Stimulated activated CD8-positive, alpha-beta memory T cell treated with anti-CD3 and anti-CD28 coated beads, Interleukin-15, amount 100 ng/mL, for 4 hours (primary cell): ENCODE measurements around the gene CSNK1D.
A peak's percentile ranks its signal among the peaks of the same experiment; 100 is the strongest.

ENCODE experiments used
- DNase-seq, 2 donors: peaks; one replicate each; pipeline ENCODE4 v3.0.0-alpha.2; 2020; ENCODE audit warnings: low read depth in 2 of 2

The CSNK1D gene

DNA sequence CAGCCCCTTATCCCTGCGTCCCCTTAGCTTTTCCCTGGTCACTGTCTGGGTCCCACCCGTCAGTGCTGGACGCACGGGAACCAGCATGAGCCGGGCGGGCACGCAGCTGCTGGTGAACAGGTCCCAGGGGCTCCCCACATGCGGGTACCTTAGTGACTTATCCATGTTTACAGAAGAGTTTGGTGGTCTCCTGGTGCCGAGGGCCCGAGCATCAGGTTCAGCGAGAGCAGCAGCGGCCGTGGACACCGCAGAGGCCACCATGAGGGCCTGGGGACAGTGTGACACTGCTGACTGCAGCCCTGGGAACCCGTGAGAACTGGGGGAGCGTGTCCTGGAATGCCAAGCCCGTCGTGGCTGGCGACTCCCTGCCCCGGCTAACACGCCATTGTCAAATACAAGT, 37.4 kb upstream of the CSNK1D start:
- DNase-seq: no peak

GRCh38 chr17:82309656-82310570, 36.4 kb upstream of the CSNK1D start:
- no peak for DNase-seq

GRCh38 chr17:82305727-82306300, 32.3 kb upstream of the CSNK1D start:
- no peak for DNase-seq

DNA sequence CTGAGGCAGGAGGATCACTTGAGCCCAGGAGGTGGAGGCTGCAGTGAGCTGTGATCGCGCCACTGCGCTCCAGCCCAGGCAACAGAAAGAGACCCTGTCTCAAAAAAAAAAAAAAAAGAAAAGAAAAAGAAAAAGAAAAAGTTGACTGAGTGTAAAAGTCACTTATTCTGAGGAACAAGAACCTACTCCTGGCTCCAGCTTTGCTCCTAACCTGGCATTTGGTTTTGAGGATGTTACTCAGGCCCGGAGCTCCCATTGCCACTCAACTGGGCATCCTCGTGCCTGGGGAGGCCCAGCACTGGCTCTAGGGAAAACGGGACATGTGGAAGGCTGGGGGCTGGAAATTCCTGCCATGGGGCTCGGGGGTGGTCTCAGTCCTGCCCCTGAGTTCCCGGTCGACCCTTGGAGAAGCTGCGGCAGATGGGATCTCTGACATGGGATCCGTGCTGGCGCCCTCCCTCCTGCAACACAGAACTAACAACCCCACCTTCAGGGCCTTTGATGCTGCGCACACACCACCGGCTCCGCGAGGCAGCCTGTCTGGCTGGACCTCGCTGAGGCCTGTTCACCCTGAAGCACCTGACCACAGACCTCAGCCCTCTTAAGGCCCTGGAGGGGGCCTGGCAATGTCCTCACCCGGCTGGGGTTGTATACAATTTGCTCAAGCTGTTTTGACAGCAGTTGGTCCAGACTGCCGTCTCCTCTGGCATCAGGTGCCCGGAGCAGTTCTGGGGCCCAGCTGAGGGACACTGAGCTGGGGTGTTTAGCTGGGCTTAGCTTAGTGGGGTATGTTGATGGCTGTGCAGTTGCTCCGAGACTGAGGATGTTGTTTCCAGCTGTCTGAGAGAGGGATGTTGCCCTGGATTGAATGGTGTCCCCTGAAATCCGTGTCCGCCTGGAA, 31.6 kb upstream of the CSNK1D start:
- DNase-seq: no peak

DNA sequence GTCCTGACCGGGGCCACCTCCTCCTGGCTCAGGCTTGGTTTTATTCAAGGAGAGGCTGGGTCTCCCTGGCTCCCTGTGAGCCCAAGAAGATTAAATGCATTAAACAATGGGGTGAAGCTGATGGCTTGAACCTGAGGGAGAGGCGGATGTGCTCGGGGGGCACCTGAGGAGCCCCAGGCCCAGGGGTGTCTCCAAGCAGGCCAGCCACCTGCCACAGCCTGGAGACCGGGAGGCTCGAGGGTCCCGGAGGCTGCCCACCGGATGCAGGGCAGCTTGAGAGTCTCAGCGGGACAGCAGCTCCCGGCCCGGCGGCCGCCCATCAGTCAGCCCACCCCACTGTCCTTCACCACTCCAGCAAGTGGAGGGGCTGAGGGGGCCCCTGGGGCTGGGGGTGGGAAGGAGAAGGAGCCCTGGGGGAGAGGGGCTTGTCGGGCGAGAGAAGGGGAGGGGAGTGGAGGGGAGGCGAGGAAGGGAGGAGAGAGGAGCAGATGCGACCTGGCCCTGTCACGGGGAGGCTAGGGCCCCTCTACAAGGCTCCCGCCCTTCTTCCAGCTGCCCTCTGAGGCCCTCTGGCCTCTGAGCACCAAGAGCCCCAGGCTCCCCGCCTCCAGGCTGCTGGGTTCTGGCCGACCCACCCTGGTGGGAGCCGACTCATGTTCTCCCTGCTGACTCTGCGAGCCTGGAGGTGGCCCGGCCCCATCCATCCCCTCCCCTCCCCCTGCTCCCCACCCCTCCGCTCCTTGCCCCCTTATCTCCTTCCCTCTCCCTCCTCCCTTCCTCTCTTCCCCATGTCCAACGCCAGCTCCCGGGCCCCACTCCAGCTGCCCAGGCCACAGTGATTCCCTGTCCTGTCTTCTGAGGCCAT, 30.7 kb upstream of the CSNK1D start:
- DNase-seq: no peak

- DNase-seq: no peak
These were observed 29.8 kb upstream of the CSNK1D start for GRCh38 chr17:82302991-82303943.

DNA sequence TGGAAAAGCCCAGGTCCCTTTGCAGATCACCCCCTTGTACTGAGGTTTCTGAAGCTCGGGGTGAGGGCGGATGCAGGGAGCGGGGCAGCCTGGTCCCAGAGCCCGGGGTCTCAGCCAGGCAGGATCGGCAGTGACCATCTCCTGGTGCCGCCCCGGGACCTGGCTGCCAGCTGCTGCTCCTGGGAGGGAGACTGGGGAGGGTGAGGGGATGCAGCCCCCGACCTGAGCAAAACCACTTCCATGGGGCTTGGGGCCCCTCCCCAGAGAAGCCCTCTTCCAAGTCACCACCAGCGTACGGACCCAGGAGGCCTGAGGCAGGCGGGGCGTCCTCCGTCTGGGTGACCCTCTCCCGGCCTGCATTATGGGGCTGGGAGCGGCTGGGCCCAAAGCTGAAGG, 29.1 kb upstream of the CSNK1D start:
- no peak for DNase-seq

GRCh38 chr17:82301916-82302567, 28.5 kb upstream of the CSNK1D start:
- no peak for DNase-seq

GRCh38 chr17:82301300-82301915, 27.9 kb upstream of the CSNK1D start:
- no peak for DNase-seq

DNA sequence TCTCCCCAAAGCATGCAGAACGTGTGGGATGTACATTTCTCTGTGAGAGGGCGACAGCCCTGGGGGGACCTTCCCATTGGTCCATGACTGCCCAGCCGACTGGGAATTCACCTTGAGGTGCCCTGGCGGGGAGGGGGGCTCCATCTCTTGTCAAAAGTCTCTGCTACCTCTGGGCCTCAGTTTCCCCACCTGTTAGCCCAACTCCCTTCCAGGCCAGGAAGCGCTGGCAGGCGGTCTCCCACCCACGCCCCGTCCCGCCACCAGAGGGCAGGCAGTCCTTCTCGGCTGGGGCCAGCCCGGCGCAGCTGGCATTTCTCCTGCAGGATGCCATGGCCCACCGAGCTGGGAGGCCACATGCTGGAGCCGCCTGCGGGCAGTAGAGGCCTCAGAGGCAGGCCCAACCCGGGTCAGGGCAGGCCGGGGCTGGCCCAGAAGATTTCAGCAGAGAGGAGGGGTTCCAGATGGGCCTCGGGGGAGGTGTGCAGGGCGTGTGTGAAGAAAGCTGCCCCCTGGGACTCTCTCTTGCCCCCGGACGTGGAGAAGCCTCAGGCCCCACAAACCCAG, 27.3 kb upstream of the CSNK1D start:
- peak in 1 of 2 donors; percentile 48 for DNase-seq

- DNase-seq: no peak
These were observed 26.7 kb upstream of the CSNK1D start for GRCh38 chr17:82300228-82300627.

DNA sequence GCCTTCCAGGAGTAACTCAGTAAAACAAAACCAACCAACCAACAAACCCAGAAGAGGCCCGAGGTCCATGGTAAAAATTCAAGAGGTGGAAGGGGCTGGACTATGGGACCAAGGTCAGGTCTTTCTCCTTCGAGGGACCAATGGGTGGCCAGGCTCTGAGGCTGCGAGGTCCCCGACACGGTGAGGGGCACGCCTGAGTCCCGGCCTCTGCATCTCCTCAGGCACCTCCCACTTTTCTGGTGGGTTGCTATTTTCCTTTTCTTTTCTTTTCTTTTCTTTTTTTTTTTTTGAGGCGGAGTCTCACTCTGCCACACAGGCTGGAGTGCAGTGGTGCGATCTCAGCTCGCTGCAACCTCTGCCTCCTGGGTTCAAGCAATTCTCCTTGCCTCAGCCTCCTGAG, 26.0 kb upstream of the CSNK1D start:
- DNase-seq: no peak

GRCh38 chr17:82298538-82299421, 25.3 kb upstream of the CSNK1D start:
- no peak for DNase-seq

DNA sequence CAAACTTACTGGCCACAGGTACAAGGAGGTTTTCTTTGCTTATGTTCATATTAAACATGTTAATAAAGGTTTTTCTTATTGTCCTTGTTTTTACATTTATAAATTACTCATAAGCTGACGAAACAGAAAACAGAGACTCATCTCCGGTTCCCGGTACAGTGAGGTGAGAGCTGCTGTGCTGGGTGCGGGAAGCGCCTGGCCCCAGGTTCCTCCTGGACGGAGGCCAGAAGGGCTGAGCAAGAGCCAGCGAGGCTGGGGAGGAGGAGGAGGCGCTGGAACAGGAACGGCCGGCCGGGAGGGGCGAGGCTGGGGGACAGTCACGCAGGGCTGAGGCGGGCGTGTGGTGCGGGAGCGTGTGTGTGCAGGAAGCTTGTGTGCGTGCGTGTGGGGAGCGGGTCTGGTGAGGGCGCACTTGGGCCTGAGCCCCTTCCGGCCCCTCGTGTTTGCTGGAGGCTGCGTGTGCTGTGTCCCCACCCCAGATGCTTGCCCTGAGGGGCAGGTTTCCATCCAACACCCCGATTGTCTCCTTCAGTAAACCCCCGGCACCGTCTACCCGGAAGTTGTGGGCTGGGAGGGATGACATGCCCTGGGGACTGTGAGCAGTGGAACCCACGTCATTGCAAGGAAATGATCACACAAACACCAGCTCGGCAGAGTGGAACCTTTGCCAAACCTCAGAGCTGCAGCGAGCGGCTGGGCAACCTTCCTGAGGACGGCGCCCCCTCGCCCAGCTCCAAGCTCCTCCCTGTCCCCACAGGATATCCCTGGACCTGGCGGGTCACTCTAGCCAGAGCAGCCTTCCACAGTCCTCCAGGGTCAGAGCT, 24.4 kb upstream of the CSNK1D start:
- DNase-seq: peak; percentile 83 to 95

- peak; percentile 73 to 76 for DNase-seq
These were observed 23.8 kb upstream of the CSNK1D start for GRCh38 chr17:82297280-82297713.

- DNase-seq: no peak
These were observed 23.2 kb upstream of the CSNK1D start for GRCh38 chr17:82296511-82297279.
